Large intestine (tissue), 3 donors: ENCODE data around the gene TNFAIP8L1. TPM values are rescaled to one million over a fixed set of nuclear protein-coding genes. Genes with fewer than 3 reads are reported as not detected.

Experiments used
- DNase-seq, 2 donors: peaks; one replicate each; pipeline versions ENCODE4 v3.0.0 to v3.0.0-alpha.2; 2013
- H3K27ac ChIP-seq: one replicate; pipeline ENCODE4 v1.5.1; 2013; ENCODE audit warnings: low read length
- H3K27me3 ChIP-seq: 2 replicates; pipeline ENCODE4 v1.6.1; 2013; ENCODE audit warnings: low read length; ENCODE audit not compliant: control insufficient read depth, insufficient read depth
- H3K36me3 ChIP-seq: 2 replicates; pipeline ENCODE4 v1.6.1; 2013; ENCODE audit warnings: low read length; ENCODE audit not compliant: control insufficient read depth, insufficient read depth
- H3K4me1 ChIP-seq: one replicate; pipeline ENCODE4 v1.6.1; 2013; ENCODE audit warnings: low read length; ENCODE audit not compliant: control insufficient read depth, insufficient read depth
- H3K4me3 ChIP-seq: one replicate; pipeline ENCODE4 v1.5.1; 2013; ENCODE audit warnings: low read length
- H3K9me3 ChIP-seq: one replicate; pipeline ENCODE4 v1.6.1; 2013; ENCODE audit warnings: mild to moderate bottlenecking, low read depth, low read length, moderate library complexity; ENCODE audit not compliant: control insufficient read depth
- WGBS: methylation state at CpG from one replicate; pipeline ENCODE4 v1.1.5; 2013; ENCODE audit warnings: low lambda C conversion rate; ENCODE audit not compliant: insufficient coverage; 5-methylcytosine and 5-hydroxymethylcytosine counted together
- polyA plus RNA-seq: library from polyadenylated mRNA; unstranded; fragments of 120-200 nt; gene quantifications from one replicate; pipeline ENCODE4 v1.2.1, GENCODE V29; 2013

Gene TNFAIP8L1
- polyA plus RNA-seq, 1 donor: 24.4 TPM

GRCh38 chr19:4606921-4607678 lies 32.2 kb upstream of the TNFAIP8L1 start:
- Histone ChIP-seq H3K27me3 (peaks cover 18% of the 10 kb centered on the region), H3K4me3 (no peak overlapping the region), H3K9me3 (no peaks in the 10 kb centered on the region), H3K36me3 (no peaks in the 10 kb centered on the region), H3K27ac (no peak overlapping the region), H3K4me1 (no peaks in the 10 kb centered on the region)
- WGBS: 64% methylated on average over 2 of the region's 35 CpGs
- peak; percentile 31 to 41 for DNase-seq

- H3K4me1 ChIP-seq: no peaks in the 10 kb centered on the region
- H3K9me3 ChIP-seq: no peaks in the 10 kb centered on the region
- no peaks in the 10 kb centered on the region for H3K36me3 ChIP-seq
- peaks cover 18% of the 10 kb centered on the region for H3K27me3 ChIP-seq
- H3K27ac ChIP-seq: no peak overlapping the region
- H3K4me3 ChIP-seq: no peak overlapping the region
- no CpG with 5 or more reads among the region's 15 CpGs for WGBS
- no peak for DNase-seq
These were observed 29.3 kb upstream of the TNFAIP8L1 start for GRCh38 chr19:4609878-4610511.

- H3K9me3 ChIP-seq: no peaks in the 10 kb centered on the region
- H3K27me3 ChIP-seq: peaks cover 10% of the 10 kb centered on the region
- H3K36me3 ChIP-seq: no peaks in the 10 kb centered on the region
- H3K4me1 ChIP-seq: no peaks in the 10 kb centered on the region
- H3K27ac ChIP-seq: no peak overlapping the region
- WGBS: 94% methylated on average over 3 of the region's 8 CpGs
- H3K4me3 ChIP-seq: no peak overlapping the region
- DNase-seq: no peak
These were observed 26.0 kb upstream of the TNFAIP8L1 start for GRCh38 chr19:4613254-4613751.

GRCh38 chr19:4618019-4618418 lies 21.3 kb upstream of the TNFAIP8L1 start:
- 54% methylated on average over 4 of the region's 6 CpGs for WGBS
- Histone ChIP-seq H3K27me3 (peaks cover 6% of the 10 kb centered on the region), H3K27ac (no peak overlapping the region), H3K36me3 (no peaks in the 10 kb centered on the region), H3K4me3 (no peak overlapping the region), H3K9me3 (no peaks in the 10 kb centered on the region), H3K4me1 (no peaks in the 10 kb centered on the region)
- DNase-seq: no peak

GRCh38 chr19:4619668-4620294 lies 19.5 kb upstream of the TNFAIP8L1 start:
- Histone ChIP-seq H3K27me3 (peaks cover 6% of the 10 kb centered on the region), H3K9me3 (no peaks in the 10 kb centered on the region), H3K36me3 (no peaks in the 10 kb centered on the region), H3K4me1 (peaks cover 2% of the 10 kb centered on the region), H3K4me3 (no peak overlapping the region), H3K27ac (no peak overlapping the region)
- WGBS: no CpG with 5 or more reads among the region's 17 CpGs
- no peak for DNase-seq

- Histone ChIP-seq H3K36me3 (no peaks in the 10 kb centered on the region), H3K4me1 (peaks cover 5% of the 10 kb centered on the region), H3K27me3 (peaks cover 6% of the 10 kb centered on the region), H3K9me3 (no peaks in the 10 kb centered on the region), H3K27ac (no peak overlapping the region), H3K4me3 (no peak overlapping the region)
- 80% methylated on average over 1 of the region's 2 CpGs for whole genome bisulfite sequencing
- DNase-seq: no peak
These were observed 18.6 kb upstream of the TNFAIP8L1 start for GRCh38 chr19:4620675-4621074.

- no CpG with 5 or more reads among the region's 12 CpGs for WGBS
- Histone ChIP-seq H3K4me1 (peaks cover 5% of the 10 kb centered on the region), H3K36me3 (no peaks in the 10 kb centered on the region), H3K9me3 (no peaks in the 10 kb centered on the region), H3K27me3 (peaks cover 6% of the 10 kb centered on the region), H3K4me3 (no peak overlapping the region), H3K27ac (no peak overlapping the region)
- DNase-seq: no peak
These were observed 16.5 kb upstream of the TNFAIP8L1 start for GRCh38 chr19:4622695-4623421.

GRCh38 chr19:4624301-4624700 lies 15.0 kb upstream of the TNFAIP8L1 start:
- H3K27me3 ChIP-seq: peaks cover 6% of the 10 kb centered on the region
- no peak overlapping the region for H3K27ac ChIP-seq
- no peak for DNase-seq
- no peak overlapping the region for H3K4me3 ChIP-seq
- H3K36me3 ChIP-seq: no peaks in the 10 kb centered on the region
- no peaks in the 10 kb centered on the region for H3K9me3 ChIP-seq
- WGBS: no CpG with 5 or more reads among the region's 5 CpGs
- H3K4me1 ChIP-seq: peaks cover 5% of the 10 kb centered on the region

GRCh38 chr19:4624733-4625362 lies 14.5 kb upstream of the TNFAIP8L1 start:
- Histone ChIP-seq H3K36me3 (no peaks in the 10 kb centered on the region), H3K4me3 (no peak overlapping the region), H3K27ac (no peak overlapping the region), H3K4me1 (peaks cover 5% of the 10 kb centered on the region), H3K27me3 (peaks cover 4% of the 10 kb centered on the region), H3K9me3 (no peaks in the 10 kb centered on the region)
- no peak for DNase-seq
- no CpG with 5 or more reads among the region's 6 CpGs for WGBS
